C1 segment of cervical spinal cord (tissue), 14 donors: ENCODE measurements around the gene HOXB6.

Experiments used
- DNase-seq, 14 donors: peaks; one replicate each; lab custom pipeline; 2025; lab: John Stamatoyannopoulos, UW

The HOXB6 gene

GRCh38 chr17:48594538-48595277 lies 10.1 kb downstream of the HOXB6 start:
- DNase-seq, result peak in 1 of 14 donors; percentile 14

- peak in 9 of 14 donors; percentile 18 to 80 (median 59) for DNase-seq
These were observed 10.8 kb downstream of the HOXB6 start for GRCh38 chr17:48593840-48594537.

- no peak for DNase-seq
These were observed 11.5 kb downstream of the HOXB6 start, which contains the start of gene HOXB5 for GRCh38 chr17:48593126-48593829. HOXB5 (minus strand) TSS chr17:48593779; CDS start chr17:48593682, 97 bp downstream.

- DNase-seq, result no peak
These were observed 12.2 kb downstream of the HOXB6 start for GRCh38 chr17:48592577-48592976.

- peak in 3 of 14 donors; percentile 15 to 54 (median 18) for DNase-seq
These were observed 12.7 kb downstream of the HOXB6 start for GRCh38 chr17:48592057-48592514.

GRCh38 chr17:48591255-48592056 lies 13.3 kb downstream of the HOXB6 start:
- no peak for DNase-seq

- no peak for DNase-seq
These were observed 14.1 kb downstream of the HOXB6 start for GRCh38 chr17:48590607-48591161.

GRCh38 chr17:48589831-48590606 lies 14.8 kb downstream of the HOXB6 start, which contains the start of gene HOXB3:
HOXB3 (minus strand) TSS chr17:48590241; CDS start chr17:48552474, 37,767 bp downstream.
- DNase-seq, result no peak

- DNase-seq, result no peak
These were observed 15.5 kb downstream of the HOXB6 start for GRCh38 chr17:48589060-48589830.

- DNase-seq, result no peak
These were observed 16.3 kb downstream of the HOXB6 start for GRCh38 chr17:48588528-48588927.

GRCh38 chr17:48588074-48588415 lies 16.7 kb downstream of the HOXB6 start:
- DNase-seq, result no peak

GRCh38 chr17:48587276-48588073 lies 17.3 kb downstream of the HOXB6 start:
- no peak for DNase-seq

GRCh38 chr17:48586355-48587258 lies 18.2 kb downstream of the HOXB6 start:
- DNase-seq, result no peak

- no peak for DNase-seq
These were observed 20.5 kb downstream of the HOXB6 start for GRCh38 chr17:48584223-48584741.

GRCh38 chr17:48583708-48584222 lies 21.0 kb downstream of the HOXB6 start:
- no peak for DNase-seq

GRCh38 chr17:48582750-48583069 lies 22.1 kb downstream of the HOXB6 start:
- no peak for DNase-seq
